HepG2 (cell line): ENCODE data around the gene CASKIN2. TPM values are rescaled to one million over a fixed set of nuclear protein-coding genes. Genes with fewer than 3 reads are reported as not detected.
A peak's percentile ranks its signal among the peaks of the same experiment; 100 is the strongest.

ENCODE experiments used
- EED ChIP-seq: sonication (generic); formaldehyde crosslinking; IDR thresholded peaks from 2 replicates; pipeline ENCODE4 v1.5.0; 2020; ENCODE audit warnings: mild to moderate bottlenecking, missing genetic modification reagents
- ERF ChIP-seq: IDR thresholded peaks from 2 replicates; pipeline ENCODE4 v1.6.1; 2018; ENCODE audit warnings: missing biosample characterization, missing genetic modification reagents
- FIP1L1 ChIP-seq: fragments of 200-400 bp; formaldehyde crosslinking; IDR thresholded peaks from 2 replicates; pipeline ENCODE4 v1.6.1; 2018; ENCODE audit warnings: low read depth, mild to moderate bottlenecking, low read length, moderate library complexity, borderline replicate concordance; ENCODE audit not compliant: insufficient read depth
- GLMP ChIP-seq: sonication (generic); formaldehyde crosslinking; IDR thresholded peaks from 2 replicates; pipeline ENCODE4 v1.9.0; 2021; ENCODE audit warnings: missing genetic modification reagents, mild to moderate bottlenecking, borderline replicate concordance
- HNF4G ChIP-seq, 2 experiments: sonication (generic) in 1 of 2; formaldehyde crosslinking in 1 of 2; IDR thresholded peaks; 2 replicates each; pipeline versions ENCODE4 v1.4.0 to v1.6.1; 2011 to 2020; ENCODE audit warnings: borderline replicate concordance in 2 of 2, low read depth in 2 of 2, mild to moderate bottlenecking in 2 of 2, low read length in 1 of 2, missing genetic modification reagents in 1 of 2, moderate library complexity in 1 of 2
- IRF9 ChIP-seq: sonication (generic); formaldehyde crosslinking; IDR thresholded peaks from 2 replicates; pipeline ENCODE4 v1.8.0; 2022; ENCODE audit warnings: missing genetic modification reagents, mild to moderate bottlenecking, borderline replicate concordance
- JARID2 ChIP-seq: sonication (generic); formaldehyde crosslinking; IDR thresholded peaks from 2 replicates; pipeline ENCODE4 v1.8.1; 2023; ENCODE audit warnings: missing genetic modification reagents, inconsistent platforms; ENCODE audit not compliant: insufficient replicate concordance
- KDM6A ChIP-seq: IDR thresholded peaks from 2 replicates; pipeline ENCODE4 v1.6.1; 2016; ENCODE audit warnings: low read depth
- KMT2A ChIP-seq: sonication (generic); formaldehyde crosslinking; IDR thresholded peaks from 2 replicates; pipeline ENCODE4 v1.4.0; 2020; ENCODE audit warnings: missing genetic modification reagents
- MAX ChIP-seq: IDR thresholded peaks from 2 replicates; pipeline ENCODE4 v1.6.1; 2012; ENCODE audit warnings: inconsistent platforms
- MIER2 ChIP-seq: IDR thresholded peaks from 2 replicates; pipeline ENCODE4 v1.6.1; 2016; ENCODE audit warnings: missing biosample characterization, missing genetic modification reagents
- POLR2AphosphoS5 ChIP-seq: IDR thresholded peaks from 2 replicates; pipeline ENCODE4 v1.6.1; 2012; ENCODE audit warnings: low read depth, low read length
- SP1 ChIP-seq, 2 experiments: fragments of 450-650 bp in 1 of 2; sonication (generic) in 1 of 2; formaldehyde crosslinking in 1 of 2; IDR thresholded peaks; 2 replicates each; pipeline versions ENCODE4 v1.4.0 to v1.6.1; 2016 to 2020; ENCODE audit warnings: missing genetic modification reagents in 1 of 2
- STAT5B ChIP-seq: sonication (generic); formaldehyde crosslinking; IDR thresholded peaks from 2 replicates; pipeline ENCODE4 v1.4.0; 2020; ENCODE audit warnings: missing genetic modification reagents
- TCF7L2 ChIP-seq: IDR thresholded peaks from 2 replicates; pipeline ENCODE4 v1.6.1; 2011; ENCODE audit warnings: mild to moderate bottlenecking, low read depth, low read length, moderate library complexity
- TP53 ChIP-seq: sonication (generic); formaldehyde crosslinking; conservative IDR thresholded peaks from 2 replicates; pipeline ENCODE4 v1.4.0; 2020; ENCODE audit warnings: missing genetic modification reagents
- XRCC5 ChIP-seq: fragments of 200-400 bp; formaldehyde crosslinking; optimal IDR thresholded peaks from 2 replicates; pipeline ENCODE3; 2017; ENCODE audit warnings: mild to moderate bottlenecking, low read length
- ZBTB3 ChIP-seq: sonication (generic); formaldehyde crosslinking; IDR thresholded peaks from 2 replicates; pipeline ENCODE4 v1.4.0; 2020; ENCODE audit warnings: low read depth, mild to moderate bottlenecking, moderate library complexity, missing genetic modification reagents, borderline replicate concordance
- ZNF382 ChIP-seq: sonication (generic); formaldehyde crosslinking; IDR thresholded peaks from 2 replicates; pipeline ENCODE4 v1.5.0; 2020; ENCODE audit warnings: missing genetic modification reagents, mild to moderate bottlenecking, borderline replicate concordance
- ZNF580 ChIP-seq: IDR thresholded peaks from 2 replicates; pipeline ENCODE4 v1.6.1; 2016; ENCODE audit warnings: low read depth, borderline replicate concordance
- ZNF766 ChIP-seq: sonication (generic); formaldehyde crosslinking; IDR thresholded peaks from 2 replicates; pipeline ENCODE4 v1.5.0; 2020; ENCODE audit warnings: missing genetic modification reagents, borderline replicate concordance
- ZSCAN12 ChIP-seq: sonication (generic); formaldehyde crosslinking; IDR thresholded peaks from 2 replicates; pipeline ENCODE4 v1.9.0; 2021; ENCODE audit warnings: mild to moderate bottlenecking, missing genetic modification reagents
- polyA plus RNA-seq, 8 experiments: library from polyadenylated mRNA; depleted of rRNA in 3 of 8; stranded (reverse) in 7 of 8; unstranded in 1 of 8; fragments of >200 nt; fragmentation: Illumina TruSeq in 4 of 8; extraction: Trizol in 4 of 8; gene quantifications; 2 replicates each; pipeline versions ENCODE4 v1.2.1 to v1.2.3, GENCODE V29; 2011 to 2016; ENCODE audit warnings: low read depth in 4 of 8, missing spikeins in 1 of 8, mixed read lengths in 1 of 8; ENCODE audit not compliant: insufficient read depth in 1 of 8
- total RNA-seq, 5 experiments: library from RNA; depleted of rRNA; stranded (reverse); fragments of >200 nt; fragmentation: Illumina TruSeq; extraction: Trizol; gene quantifications; 2 replicates each; pipeline ENCODE4 v1.2.3, GENCODE V29; 2016; ENCODE audit warnings: low read depth in 1 of 5

CASKIN2 gene
- total and polyA plus RNA-seq, 2 of the 13 experiments (the other 11 are each of a cell fraction or from before 2014, with no cell fraction given) = 5.2 to 7.8 TPM

- TF ChIP-seq IRF9 (CRISPR knock-in tag) = peak; percentile 55; the same call in 1 of the 2 replicates
- TF ChIP-seq TCF7L2 = no peak
- TF ChIP-seq POLR2AphosphoS5 = peak; percentile 72; the same call in 1 of the 2 replicates
- peak; percentile 88 for TF ChIP-seq XRCC5
- peak; percentile 80; the same call in 1 of the 2 replicates for TF ChIP-seq MIER2 (CRISPR knock-in tag)
- 0 out of 2 replicates have a peak, but pooled peaks have one; percentile 37 for TF ChIP-seq TP53 (CRISPR knock-in tag)
- TF ChIP-seq HNF4G (IDR thresholded peaks at IDR 0.05; ENCODE audit: borderline replicate concordance, low read depth, low read length) = 0 out of 2 replicates have a peak, but pooled peaks have one; percentile 25
- 0 out of 2 replicates have a peak, but pooled peaks have one; percentile 71 for TF ChIP-seq HNF4G (CRISPR knock-in tag; IDR thresholded peaks at IDR 0.05; ENCODE audit: borderline replicate concordance, low read depth)
- TF ChIP-seq KMT2A (CRISPR knock-in tag) = no peak
- peak; percentile 64; the same call in 1 of the 2 replicates for TF ChIP-seq ZNF580 (CRISPR knock-in tag)
- 0 out of 2 replicates have a peak, but pooled peaks have one; percentile 9 for TF ChIP-seq EED (CRISPR knock-in tag)
- peak; percentile 91; the same call in 1 of the 2 replicates for TF ChIP-seq FIP1L1
- peak; percentile 79; the same call in 1 of the 2 replicates for TF ChIP-seq ZBTB3 (CRISPR knock-in tag)
- TF ChIP-seq ZNF766 = peak; percentile 64; the same call in 1 of the 2 replicates
- TF ChIP-seq STAT5B (CRISPR knock-in tag) = 0 out of 2 replicates have a peak, but pooled peaks have one; percentile 66
- no peak for TF ChIP-seq SP1 (IDR thresholded peaks at IDR 0.05)
- peak; percentile 61; the same call in 1 of the 2 replicates for TF ChIP-seq SP1 (CRISPR knock-in tag; IDR thresholded peaks at IDR 0.05)
- TF ChIP-seq JARID2 (CRISPR knock-in tag) = no peak
- no peak for TF ChIP-seq ZNF382
- TF ChIP-seq KDM6A (CRISPR knock-in tag) = peak; percentile 95
- TF ChIP-seq MAX = peak; percentile 84; the same call in 1 of the 2 replicates
- no peak for TF ChIP-seq GLMP (CRISPR knock-in tag)
- TF ChIP-seq ERF (CRISPR knock-in tag) = peak; percentile 93; the same call in 1 of the 2 replicates
- TF ChIP-seq ZSCAN12 (CRISPR knock-in tag) = no peak
Observed at GRCh38 chr17:75557075-75557851, 41.9 kb upstream of the CASKIN2 start (continued).
